ENCODE results near the gene LCOR. TPM values are rescaled to one million over a fixed set of nuclear protein-coding genes. Genes with fewer than 3 reads are reported as not detected.
A peak's percentile ranks its signal among the peaks of the same experiment; 100 is the strongest.

The LCOR gene
- total and polyA plus RNA-seq, 2 of the 13 experiments (the other 11 are each of a cell fraction or from before 2014, with no cell fraction given) = 12.4 to 23.7 TPM

GRCh38 chr10:97025613-97026242 lies 193.6 kb downstream of the LCOR start (continued):
- TF ChIP-seq ZNF782 (CRISPR knock-in tag; IDR thresholded peaks at IDR 0.05; ENCODE audit: borderline replicate concordance) (no peak), KMT2A (CRISPR knock-in tag; IDR thresholded peaks at IDR 0.05) (no peak), AKAP8 (CRISPR knock-in tag; IDR thresholded peaks at IDR 0.05) (no peak), GATAD2A (CRISPR knock-in tag; IDR thresholded peaks at IDR 0.05) (no peak), ZMYM4 (CRISPR knock-in tag; IDR thresholded peaks at IDR 0.05) (0 out of 2 replicates have a peak, but pooled peaks have one; percentile 13), ZNF10 (CRISPR knock-in tag; IDR thresholded peaks at IDR 0.05; ENCODE audit: borderline replicate concordance, low read depth) (no peak), ARNT (IDR thresholded peaks at IDR 0.05) (no peak), CEBPB (IDR thresholded peaks at IDR 0.05; ENCODE audit: borderline replicate concordance, low read depth, low read length) (peak; percentile 67), HOXA5 (CRISPR knock-in tag; IDR thresholded peaks at IDR 0.05) (no peak), SNAPC2 (CRISPR knock-in tag; IDR thresholded peaks at IDR 0.05) (no peak)

GRCh38 chr10:97028126-97028831 lies 196.2 kb downstream of the LCOR start:
- no peak for TF ChIP-seq HINFP (CRISPR knock-in tag; IDR thresholded peaks at IDR 0.05; ENCODE audit: low read depth)
- peak; percentile 78 for TF ChIP-seq BCL6 (CRISPR knock-in tag; IDR thresholded peaks at IDR 0.05)
- no peak for TF ChIP-seq NCOR1 (IDR thresholded peaks at IDR 0.05; ENCODE audit: borderline replicate concordance, low read length)
- TF ChIP-seq SPEN (CRISPR knock-in tag; IDR thresholded peaks at IDR 0.05; ENCODE audit: low read depth) = no peak
- Histone ChIP-seq H3K4me2 (ENCODE audit: low read depth, low read length) (no peak overlapping the region), H3K9ac (ENCODE audit: insufficient read depth, low read depth, low read length) (no peak overlapping the region), H3K4me3 (replicated peaks in 1 of 3; ENCODE audit: insufficient read depth in 1 of 3, low read depth in 2 of 3, low read length in 3 of 3) (no peak overlapping the region), H3K4me1 (ENCODE audit: insufficient read depth, low read length) (peaks cover 32% of the 10 kb centered on the region), H3K27me3 (ENCODE audit: control insufficient read depth in 1 of 2, insufficient read depth in 2 of 2, low read length in 2 of 2) (peaks cover 0 to 16% of the 10 kb centered on the region in 2 experiments; a peak in 2 of 5 replicates), H2AFZ (ENCODE audit: low read length) (no peak overlapping the region), H3K27ac (ENCODE audit: extremely low read length, insufficient read depth, low read length) (no peak overlapping the region), H4K20me1 (ENCODE audit: insufficient read depth, low read length) (no peaks in the 10 kb centered on the region), H3K36me3 (replicated peaks in 1 of 2; ENCODE audit: control insufficient read depth in 1 of 2, insufficient read depth in 2 of 2, low read length in 2 of 2) (no peaks in the 10 kb centered on the region), H3K79me2 (ENCODE audit: insufficient read depth, low read length) (no peaks in the 10 kb centered on the region), H3K9me3 (ENCODE audit: low read length) (no peaks in the 10 kb centered on the region)
- DNase-seq (ENCODE audit: low spot score) = no peak
- WGBS (ENCODE audit: low lambda C conversion rate) = 24% methylated on average over 2 of the region's 2 CpGs
- ChIA-PET CTCF (ENCODE audit: low intra/inter-chr PET ratio, low total read pairs) (no interaction called here), POLR2A (no interaction called here)
- FAIRE-seq = no peak
- in situ Hi-C loops (cut with HindIII; ENCODE audit: extremely low pct_ligation_motif_present, low pct_unique_long_range_greater_than_20kb) = no loop called here
- intact Hi-C loops (cut with micrococcal nuclease; ENCODE audit: unreplicated experiment) = no loop called here
- no TSS peak for BruUV-seq (replicated peaks)
- no peak for ATAC-seq
